HEK293 (cell line): ENCODE measurements around the gene SLC48A1.

Experiments
- CTCF ChIA-PET: fragments of 350-600 bp; formaldehyde crosslinking; extraction: SDS; loops from one replicate; lab custom pipeline; 2021; ENCODE audit warnings: antibody characterized with exemption; lab: Yijun Ruan, JAX
- POLR2A ChIA-PET: fragments of 300-600 bp; formaldehyde crosslinking; extraction: SDS; loops from one replicate; lab custom pipeline; 2020; ENCODE audit warnings: antibody characterized with exemption, inconsistent platforms; lab: Yijun Ruan, JAX
- H3K27ac ChIP-seq: fragments of 200-500 bp; sonication (Bioruptor generic); 2 replicates; pipeline ENCODE4 v1.5.1; 2014; ENCODE audit warnings: low read depth, low read length, control low read depth, inconsistent platforms; ENCODE audit errors: extremely low read depth
- H3K36me3 ChIP-seq, 2 experiments: fragments of 200-500 bp in 1 of 2; sonication (Bioruptor generic) in 1 of 2; 1 replicate in 1 of 2; 2 replicates in 1 of 2; pipeline ENCODE4 v1.5.1; 2014 to 2017; ENCODE audit warnings: inconsistent platforms in 2 of 2, low read length in 2 of 2; ENCODE audit not compliant: control insufficient read depth in 2 of 2, insufficient read depth in 1 of 2
- H3K4me1 ChIP-seq: fragments of 200-500 bp; sonication (Bioruptor generic); 2 replicates; pipeline ENCODE4 v1.5.1; 2014; ENCODE audit warnings: mild to moderate bottlenecking, low read length, inconsistent platforms; ENCODE audit not compliant: control insufficient read depth, insufficient read depth
- H3K4me3 ChIP-seq: 2 replicates; pipeline ENCODE4 v1.5.1; 2011; ENCODE audit warnings: low read depth, mild to moderate bottlenecking, control low read depth, low read length, moderate library complexity
- H3K9me3 ChIP-seq: fragments of 200-500 bp; sonication (Bioruptor generic); 2 replicates; pipeline ENCODE4 v1.5.1; 2014; ENCODE audit warnings: low read depth, low read length, inconsistent platforms; ENCODE audit not compliant: control insufficient read depth, insufficient read depth
- GLIS1 ChIP-seq: fragments of 450-650 bp; formaldehyde crosslinking; IDR thresholded peaks from 2 replicates; pipeline ENCODE4 v1.5.1; 2016; ENCODE audit warnings: missing biosample characterization, missing genetic modification characterization
- KLF9 ChIP-seq: fragments of 450-650 bp; formaldehyde crosslinking; IDR thresholded peaks from 2 replicates; pipeline ENCODE4 v1.5.1; 2016; ENCODE audit warnings: missing biosample characterization, missing genetic modification characterization, low read depth
- ZEB2 ChIP-seq: fragments of 450-650 bp; formaldehyde crosslinking; IDR thresholded peaks from 2 replicates; pipeline ENCODE4 v1.5.1; 2016; ENCODE audit warnings: missing biosample characterization, missing genetic modification characterization
- ZFP3 ChIP-seq: fragments of 450-650 bp; formaldehyde crosslinking; IDR thresholded peaks from 2 replicates; pipeline ENCODE4 v1.5.1; 2016; ENCODE audit warnings: low read depth, missing biosample characterization, missing genetic modification characterization
- ZNF133 ChIP-seq: fragments of 450-650 bp; formaldehyde crosslinking; IDR thresholded peaks from 2 replicates; pipeline ENCODE4 v1.5.1; 2016; ENCODE audit warnings: missing biosample characterization, missing genetic modification characterization
- ZNF214 ChIP-seq: fragments of 450-650 bp; formaldehyde crosslinking; IDR thresholded peaks from 2 replicates; pipeline ENCODE4 v1.5.1; 2017; ENCODE audit warnings: missing biosample characterization, mild to moderate bottlenecking, missing genetic modification characterization, borderline replicate concordance
- ZNF335 ChIP-seq: fragments of 450-650 bp; formaldehyde crosslinking; conservative IDR thresholded peaks from 2 replicates; pipeline ENCODE4 v1.5.1; 2016; ENCODE audit warnings: missing biosample characterization, missing genetic modification characterization
- ZNF391 ChIP-seq: fragments of 450-650 bp; formaldehyde crosslinking; IDR thresholded peaks from 2 replicates; pipeline ENCODE4 v1.5.1; 2016; ENCODE audit warnings: low read depth, missing biosample characterization, missing genetic modification characterization, borderline replicate concordance
- ZNF610 ChIP-seq: fragments of 450-650 bp; formaldehyde crosslinking; IDR thresholded peaks from 2 replicates; pipeline ENCODE4 v1.5.1; 2016; ENCODE audit warnings: missing biosample characterization, missing genetic modification characterization, borderline replicate concordance
- ZNF621 ChIP-seq: fragments of 450-650 bp; formaldehyde crosslinking; IDR thresholded peaks from 2 replicates; pipeline ENCODE4 v1.5.1; 2017; ENCODE audit warnings: missing biosample characterization, missing genetic modification characterization
- ZNF660 ChIP-seq: fragments of 450-650 bp; IDR thresholded peaks from 2 replicates; pipeline ENCODE4 v1.5.1; 2018; ENCODE audit warnings: missing biosample characterization, mild to moderate bottlenecking, missing genetic modification characterization
- ZNF664 ChIP-seq: fragments of 450-650 bp; formaldehyde crosslinking; IDR thresholded peaks from 2 replicates; pipeline ENCODE4 v1.5.1; 2016; ENCODE audit warnings: missing biosample characterization, missing genetic modification characterization
- ZNF837 ChIP-seq: fragments of 450-650 bp; formaldehyde crosslinking; IDR thresholded peaks from 2 replicates; pipeline ENCODE4 v1.5.1; 2016; ENCODE audit warnings: missing biosample characterization, missing genetic modification characterization
- ZSCAN30 ChIP-seq: fragments of 450-650 bp; IDR thresholded peaks from 2 replicates; pipeline ENCODE4 v1.5.1; 2018; ENCODE audit warnings: missing biosample characterization, mild to moderate bottlenecking, missing genetic modification characterization, moderate library complexity
- TF ChIP-seq, protein P1 (sequence below): fragments of 450-650 bp; formaldehyde crosslinking; IDR thresholded peaks from 2 replicates; pipeline ENCODE4 v1.5.1; 2016; ENCODE audit warnings: missing biosample characterization, missing genetic modification characterization
- TF ChIP-seq, protein P2 (sequence below): fragments of 450-650 bp; formaldehyde crosslinking; IDR thresholded peaks from 2 replicates; pipeline ENCODE4 v1.5.1; 2016; ENCODE audit warnings: missing biosample characterization, missing genetic modification characterization, borderline replicate concordance
- TF ChIP-seq, protein P3 (sequence below): fragments of 450-650 bp; formaldehyde crosslinking; IDR thresholded peaks from 2 replicates; pipeline ENCODE4 v1.5.1; 2016; ENCODE audit warnings: missing biosample characterization, missing genetic modification characterization, borderline replicate concordance
- TF ChIP-seq, protein P4 (sequence below): fragments of 450-650 bp; formaldehyde crosslinking; IDR thresholded peaks from 2 replicates; pipeline ENCODE4 v1.5.1; 2016; ENCODE audit warnings: missing biosample characterization, missing genetic modification characterization

The SLC48A1 gene

DNA sequence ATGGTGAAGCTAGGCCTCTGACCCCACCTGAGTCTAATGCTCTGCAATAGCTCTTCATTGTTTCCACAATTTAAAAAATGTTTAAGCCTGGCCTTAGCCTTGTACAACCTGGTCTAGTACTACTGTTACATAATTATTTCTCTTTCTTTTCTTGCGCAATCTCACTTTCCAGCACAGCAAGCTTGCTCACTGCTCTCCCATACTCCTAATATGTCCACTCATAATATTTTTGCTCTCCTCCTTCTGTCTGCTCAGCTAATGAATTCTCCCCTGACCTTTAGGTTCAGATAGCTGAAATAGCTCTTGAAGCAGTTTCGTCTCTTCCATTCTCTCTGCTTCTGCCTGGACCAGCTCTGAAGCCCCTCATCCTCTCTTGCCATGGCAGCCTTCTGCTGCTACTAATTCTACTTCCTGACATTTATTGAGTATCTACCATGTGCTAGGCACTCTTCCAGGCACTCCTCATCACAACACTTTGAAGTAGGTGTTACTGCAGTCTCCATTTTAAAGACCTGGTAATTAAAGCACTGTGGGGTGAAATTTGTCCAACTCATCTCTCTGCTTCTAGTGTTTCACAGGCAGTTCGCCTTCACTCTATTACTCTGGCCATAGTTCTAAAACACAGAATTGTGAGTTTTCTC is 2.8 kb upstream of the SLC48A1 start (continued):
- TF ChIP-seq, protein P1, sequence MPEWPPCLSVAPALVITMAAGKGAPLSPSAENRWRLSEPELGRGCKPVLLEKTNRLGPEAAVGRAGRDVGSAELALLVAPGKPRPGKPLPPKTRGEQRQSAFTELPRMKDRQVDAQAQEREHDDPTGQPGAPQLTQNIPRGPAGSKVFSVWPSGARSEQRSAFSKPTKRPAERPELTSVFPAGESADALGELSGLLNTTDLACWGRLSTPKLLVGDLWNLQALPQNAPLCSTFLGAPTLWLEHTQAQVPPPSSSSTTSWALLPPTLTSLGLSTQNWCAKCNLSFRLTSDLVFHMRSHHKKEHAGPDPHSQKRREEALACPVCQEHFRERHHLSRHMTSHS (tag by site-specific recombination) = no peak
- TF ChIP-seq ZNF133 (no peak), ZSCAN30 (tag by site-specific recombination) (no peak), ZNF837 (tag by site-specific recombination) (no peak), ZNF664 (tag by site-specific recombination) (peak; percentile 12; the same call in 1 of the 2 replicates), ZNF391 (tag by site-specific recombination) (no peak), ZEB2 (tag by site-specific recombination) (no peak; the same call in 1 of the 2 replicates), ZNF214 (no peak), ZFP3 (tag by site-specific recombination) (no peak), ZNF621 (tag by site-specific recombination) (no peak)
- TF ChIP-seq, protein P2, sequence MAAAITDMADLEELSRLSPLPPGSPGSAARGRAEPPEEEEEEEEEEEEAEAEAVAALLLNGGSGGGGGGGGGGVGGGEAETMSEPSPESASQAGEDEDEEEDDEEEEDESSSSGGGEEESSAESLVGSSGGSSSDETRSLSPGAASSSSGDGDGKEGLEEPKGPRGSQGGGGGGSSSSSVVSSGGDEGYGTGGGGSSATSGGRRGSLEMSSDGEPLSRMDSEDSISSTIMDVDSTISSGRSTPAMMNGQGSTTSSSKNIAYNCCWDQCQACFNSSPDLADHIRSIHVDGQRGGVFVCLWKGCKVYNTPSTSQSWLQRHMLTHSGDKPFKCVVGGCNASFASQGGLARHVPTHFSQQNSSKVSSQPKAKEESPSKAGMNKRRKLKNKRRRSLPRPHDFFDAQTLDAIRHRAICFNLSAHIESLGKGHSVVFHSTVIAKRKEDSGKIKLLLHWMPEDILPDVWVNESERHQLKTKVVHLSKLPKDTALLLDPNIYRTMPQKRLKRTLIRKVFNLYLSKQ (tag by site-specific recombination) = no peak
- TF ChIP-seq, protein P3, sequence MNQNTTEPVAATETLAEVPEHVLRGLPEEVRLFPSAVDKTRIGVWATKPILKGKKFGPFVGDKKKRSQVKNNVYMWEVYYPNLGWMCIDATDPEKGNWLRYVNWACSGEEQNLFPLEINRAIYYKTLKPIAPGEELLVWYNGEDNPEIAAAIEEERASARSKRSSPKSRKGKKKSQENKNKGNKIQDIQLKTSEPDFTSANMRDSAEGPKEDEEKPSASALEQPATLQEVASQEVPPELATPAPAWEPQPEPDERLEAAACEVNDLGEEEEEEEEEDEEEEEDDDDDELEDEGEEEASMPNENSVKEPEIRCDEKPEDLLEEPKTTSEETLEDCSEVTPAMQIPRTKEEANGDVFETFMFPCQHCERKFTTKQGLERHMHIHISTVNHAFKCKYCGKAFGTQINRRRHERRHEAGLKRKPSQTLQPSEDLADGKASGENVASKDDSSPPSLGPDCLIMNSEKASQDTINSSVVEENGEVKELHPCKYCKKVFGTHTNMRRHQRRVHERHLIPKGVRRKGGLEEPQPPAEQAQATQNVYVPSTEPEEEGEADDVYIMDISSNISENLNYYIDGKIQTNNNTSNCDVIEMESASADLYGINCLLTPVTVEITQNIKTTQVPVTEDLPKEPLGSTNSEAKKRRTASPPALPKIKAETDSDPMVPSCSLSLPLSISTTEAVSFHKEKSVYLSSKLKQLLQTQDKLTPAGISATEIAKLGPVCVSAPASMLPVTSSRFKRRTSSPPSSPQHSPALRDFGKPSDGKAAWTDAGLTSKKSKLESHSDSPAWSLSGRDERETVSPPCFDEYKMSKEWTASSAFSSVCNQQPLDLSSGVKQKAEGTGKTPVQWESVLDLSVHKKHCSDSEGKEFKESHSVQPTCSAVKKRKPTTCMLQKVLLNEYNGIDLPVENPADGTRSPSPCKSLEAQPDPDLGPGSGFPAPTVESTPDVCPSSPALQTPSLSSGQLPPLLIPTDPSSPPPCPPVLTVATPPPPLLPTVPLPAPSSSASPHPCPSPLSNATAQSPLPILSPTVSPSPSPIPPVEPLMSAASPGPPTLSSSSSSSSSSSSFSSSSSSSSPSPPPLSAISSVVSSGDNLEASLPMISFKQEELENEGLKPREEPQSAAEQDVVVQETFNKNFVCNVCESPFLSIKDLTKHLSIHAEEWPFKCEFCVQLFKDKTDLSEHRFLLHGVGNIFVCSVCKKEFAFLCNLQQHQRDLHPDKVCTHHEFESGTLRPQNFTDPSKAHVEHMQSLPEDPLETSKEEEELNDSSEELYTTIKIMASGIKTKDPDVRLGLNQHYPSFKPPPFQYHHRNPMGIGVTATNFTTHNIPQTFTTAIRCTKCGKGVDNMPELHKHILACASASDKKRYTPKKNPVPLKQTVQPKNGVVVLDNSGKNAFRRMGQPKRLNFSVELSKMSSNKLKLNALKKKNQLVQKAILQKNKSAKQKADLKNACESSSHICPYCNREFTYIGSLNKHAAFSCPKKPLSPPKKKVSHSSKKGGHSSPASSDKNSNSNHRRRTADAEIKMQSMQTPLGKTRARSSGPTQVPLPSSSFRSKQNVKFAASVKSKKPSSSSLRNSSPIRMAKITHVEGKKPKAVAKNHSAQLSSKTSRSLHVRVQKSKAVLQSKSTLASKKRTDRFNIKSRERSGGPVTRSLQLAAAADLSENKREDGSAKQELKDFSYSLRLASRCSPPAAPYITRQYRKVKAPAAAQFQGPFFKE (tag by site-specific recombination) = no peak

DNA sequence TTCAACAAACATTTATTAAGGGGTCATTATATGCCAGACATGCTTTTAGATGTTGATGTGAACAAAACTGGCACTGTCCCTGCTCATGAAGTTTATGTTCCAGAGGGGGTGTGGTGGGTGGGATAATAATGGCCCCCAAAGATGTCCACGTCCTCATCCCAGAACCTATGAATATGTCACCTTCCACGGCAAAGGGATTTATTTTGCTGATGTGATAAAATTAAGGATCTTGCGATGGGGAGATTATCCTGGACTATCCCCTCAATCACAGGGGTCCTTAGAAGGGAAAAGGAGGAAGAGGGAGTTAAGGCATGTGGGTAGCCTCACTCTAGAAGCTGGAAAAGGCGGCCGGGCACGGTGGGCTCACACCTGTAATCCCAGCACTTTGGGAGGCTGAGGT is 1.7 kb upstream of the SLC48A1 start:
- no peak overlapping the region for H3K27ac ChIP-seq
- H3K4me3 ChIP-seq = no peak overlapping the region
- no peaks in the 10 kb centered on the region for H3K9me3 ChIP-seq
- POLR2A ChIA-PET = no interaction called here
- H3K4me1 ChIP-seq = no peaks in the 10 kb centered on the region; the same call in 1 of the 2 replicates
- TF ChIP-seq ZNF335 (tag by site-specific recombination) = peak; percentile 73
- TF ChIP-seq, protein P4, sequence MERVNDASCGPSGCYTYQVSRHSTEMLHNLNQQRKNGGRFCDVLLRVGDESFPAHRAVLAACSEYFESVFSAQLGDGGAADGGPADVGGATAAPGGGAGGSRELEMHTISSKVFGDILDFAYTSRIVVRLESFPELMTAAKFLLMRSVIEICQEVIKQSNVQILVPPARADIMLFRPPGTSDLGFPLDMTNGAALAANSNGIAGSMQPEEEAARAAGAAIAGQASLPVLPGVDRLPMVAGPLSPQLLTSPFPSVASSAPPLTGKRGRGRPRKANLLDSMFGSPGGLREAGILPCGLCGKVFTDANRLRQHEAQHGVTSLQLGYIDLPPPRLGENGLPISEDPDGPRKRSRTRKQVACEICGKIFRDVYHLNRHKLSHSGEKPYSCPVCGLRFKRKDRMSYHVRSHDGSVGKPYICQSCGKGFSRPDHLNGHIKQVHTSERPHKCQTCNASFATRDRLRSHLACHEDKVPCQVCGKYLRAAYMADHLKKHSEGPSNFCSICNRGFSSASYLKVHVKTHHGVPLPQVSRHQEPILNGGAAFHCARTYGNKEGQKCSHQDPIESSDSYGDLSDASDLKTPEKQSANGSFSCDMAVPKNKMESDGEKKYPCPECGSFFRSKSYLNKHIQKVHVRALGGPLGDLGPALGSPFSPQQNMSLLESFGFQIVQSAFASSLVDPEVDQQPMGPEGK (tag by site-specific recombination) = 0 out of 2 replicates have a peak, but pooled peaks have one; percentile 11
- no peak for TF ChIP-seq ZNF660 (tag by site-specific recombination)
- no peak for TF ChIP-seq ZNF610
- TF ChIP-seq GLIS1 = no peak
- TF ChIP-seq KLF9 = 0 out of 2 replicates have a peak, but pooled peaks have one; percentile 18
- H3K36me3 ChIP-seq = no peaks in the 10 kb centered on the region
- CTCF ChIA-PET = interaction anchor here (6.0 to 19.6 kb wide), 5 partner anchors 8 to 69 kb away, joined by 40 to 784 read pairs (median 108); partner anchors contain the start of gene RAPGEF3
